K562 (cell line): ENCODE data around the gene JMY. TPM values are rescaled to one million over a fixed set of nuclear protein-coding genes. Genes with fewer than 3 reads are reported as not detected.

Experiments used
- ARNT ChIP-seq, 2 experiments: fragments of 450-650 bp; IDR thresholded peaks; 2 replicates each; pipeline ENCODE4 v1.6.1; 2016; ENCODE audit warnings: mild to moderate bottlenecking in 1 of 2
- CC2D1A ChIP-seq: fragments of 450-650 bp; IDR thresholded peaks from 2 replicates; pipeline ENCODE4 v1.6.1; 2017; ENCODE audit warnings: mild to moderate bottlenecking
- CSDE1 ChIP-seq, 2 experiments: fragments of 450-650 bp; IDR thresholded peaks; 2 replicates each; pipeline ENCODE4 v1.6.1; 2016; ENCODE audit warnings: mild to moderate bottlenecking in 1 of 2
- DLX4 ChIP-seq: fragments of 250-450 bp; sonication (Bioruptor Pico); IDR thresholded peaks from 2 replicates; pipeline ENCODE4 v1.6.1; 2021; ENCODE audit warnings: mild to moderate bottlenecking
- E2F6 ChIP-seq, 2 experiments: IDR thresholded peaks; 2 replicates each; pipeline ENCODE4 v1.6.1; 2011; ENCODE audit warnings: borderline replicate concordance in 1 of 2, control low read depth in 1 of 2, low read depth in 1 of 2, low read length in 1 of 2, mild to moderate bottlenecking in 1 of 2, mixed read lengths in 1 of 2, moderate library complexity in 1 of 2; ENCODE audit not compliant: insufficient read depth in 1 of 2, insufficient read length in 1 of 2, poor library complexity in 1 of 2, severe bottlenecking in 1 of 2; ENCODE audit errors: extremely low read depth in 1 of 2
- ELF4 ChIP-seq: fragments of 450-650 bp; formaldehyde crosslinking; IDR thresholded peaks from 2 replicates; pipeline ENCODE4 v1.4.0; 2022; ENCODE audit warnings: missing genetic modification characterization
- EP400 ChIP-seq: fragments of 450-650 bp; IDR thresholded peaks from 2 replicates; pipeline ENCODE4 v1.6.1; 2017; ENCODE audit warnings: antibody characterized with exemption, mild to moderate bottlenecking, moderate library complexity
- GTF2F1 ChIP-seq: IDR thresholded peaks from 2 replicates; pipeline ENCODE4 v1.6.1; 2011; ENCODE audit warnings: low read depth, low read length, improper control_type of control experiment
- MLLT1 ChIP-seq, 2 experiments: fragments of 450-650 bp; IDR thresholded peaks; 2 replicates each; pipeline ENCODE4 v1.6.1; 2016
- NFYB ChIP-seq: IDR thresholded peaks from 2 replicates; pipeline ENCODE4 v1.6.1; 2011; ENCODE audit warnings: mild to moderate bottlenecking, moderate library complexity; ENCODE audit not compliant: insufficient read length; ENCODE audit errors: extremely low read depth
- PML ChIP-seq: IDR thresholded peaks from 2 replicates; pipeline ENCODE4 v1.6.1; 2012; ENCODE audit warnings: low read length, inconsistent platforms
- RAD51 ChIP-seq: fragments of 450-650 bp; IDR thresholded peaks from 2 replicates; pipeline ENCODE4 v1.7.1; 2016; ENCODE audit warnings: low read depth, mild to moderate bottlenecking, borderline replicate concordance
- RFX5 ChIP-seq: IDR thresholded peaks from 2 replicates; pipeline ENCODE4 v1.6.1; 2011; ENCODE audit warnings: low read depth, mild to moderate bottlenecking, improper control_type of control experiment, low read length
- SAFB ChIP-seq: fragments of 200-400 bp; formaldehyde crosslinking; IDR thresholded peaks from 2 replicates; pipeline ENCODE4 v1.6.1; 2017; ENCODE audit warnings: low read depth, low read length, borderline replicate concordance
- TAF1 ChIP-seq: IDR thresholded peaks from 2 replicates; pipeline ENCODE4 v1.6.1; 2011; ENCODE audit warnings: mild to moderate bottlenecking, low read length, moderate library complexity; ENCODE audit not compliant: insufficient read depth, control insufficient read depth, severe bottlenecking; ENCODE audit errors: extremely low read depth
- TAL1 ChIP-seq: fragments of 450-650 bp; IDR thresholded peaks from 2 replicates; pipeline ENCODE4 v1.6.1; 2016; ENCODE audit warnings: mild to moderate bottlenecking
- U2AF1 ChIP-seq: fragments of 200-400 bp; formaldehyde crosslinking; optimal IDR thresholded peaks from 2 replicates; pipeline ENCODE3; 2017; ENCODE audit warnings: mild to moderate bottlenecking, low read depth, low read length, moderate library complexity
- WHSC1 ChIP-seq: IDR thresholded peaks from one replicate; pipeline ENCODE4 v1.6.1; 2012; ENCODE audit warnings: low read length, control low read depth, inconsistent platforms
- ZBTB49 ChIP-seq: sonication (generic); formaldehyde crosslinking; IDR thresholded peaks from 2 replicates; pipeline ENCODE4 v1.8.0; 2022; ENCODE audit warnings: missing genetic modification reagents, mild to moderate bottlenecking, borderline replicate concordance
- ZKSCAN3 ChIP-seq: fragments of 250-450 bp; sonication (Bioruptor Pico); IDR thresholded peaks from 2 replicates; pipeline ENCODE4 v1.4.0; 2020
- ZNF124 ChIP-seq: sonication (generic); formaldehyde crosslinking; IDR thresholded peaks from 2 replicates; pipeline ENCODE4 v1.8.1; 2022; ENCODE audit warnings: missing genetic modification reagents
- ZNF165 ChIP-seq: fragments of 250-450 bp; sonication (Bioruptor Pico); IDR thresholded peaks from 2 replicates; pipeline ENCODE4 v1.4.0; 2020; ENCODE audit warnings: borderline replicate concordance
- ZNF277 ChIP-seq: fragments of 250-450 bp; sonication (Bioruptor Pico); IDR thresholded peaks from 2 replicates; pipeline ENCODE4 v1.8.0; 2022; ENCODE audit warnings: inconsistent platforms, mild to moderate bottlenecking, moderate library complexity, borderline replicate concordance
- ZNF445 ChIP-seq: fragments of 250-450 bp; sonication (Bioruptor Pico); IDR thresholded peaks from 2 replicates; pipeline ENCODE4 v1.4.0; 2020; ENCODE audit warnings: low read depth, mild to moderate bottlenecking, moderate library complexity
- ZNF699 ChIP-seq: fragments of 250-450 bp; sonication (Bioruptor Pico); IDR thresholded peaks from 2 replicates; pipeline ENCODE4 v1.8.0; 2021; ENCODE audit warnings: mild to moderate bottlenecking, moderate library complexity; ENCODE audit not compliant: insufficient replicate concordance
- polyA plus RNA-seq, 8 experiments: library from polyadenylated mRNA; depleted of rRNA in 4 of 8; stranded (reverse) in 5 of 8; unstranded in 3 of 8; fragments of >200 nt; fragmentation: Nextera tagmentation in 2 of 8; fragmentation: Illumina TruSeq in 1 of 8; extraction: Ambion mirVana in 2 of 8; extraction: Trizol in 1 of 8; gene quantifications; 2 replicates each; pipeline versions ENCODE4 v1.2.1 to v1.2.3, GENCODE V29; 2011 to 2014; ENCODE audit warnings: inconsistent platforms in 1 of 8, missing spikeins in 1 of 8
- total RNA-seq, 7 experiments: library from RNA; depleted of rRNA in 6 of 7; stranded (reverse); fragments of >200 nt in 6 of 7; fragmentation: Illumina TruSeq in 2 of 7; extraction: Trizol in 2 of 7; gene quantifications; 2 replicates each; pipeline versions ENCODE4 v1.2.1 to v1.2.3, GENCODE V29; 2011 to 2021; ENCODE audit warnings: low replicate concordance in 1 of 7

Gene JMY
- total and polyA plus RNA-seq, 9 of the 15 experiments (the other 6 are each of a cell fraction or from before 2014, with no cell fraction given), result 1.1 to 5.5 (median 3.7) TPM

GRCh38 chr5:79346420-79346824, 110.5 kb downstream of the JMY start (continued):
- TF ChIP-seq ZBTB49 (CRISPR knock-in tag) (no peak), GTF2F1 (no peak), U2AF1 (no peak), ZNF445 (no peak), ZNF699 (CRISPR knock-in tag) (no peak), PML (no peak), MLLT1 (IDR thresholded peaks at IDR 0.05) (no peak), ZNF165 (CRISPR knock-in tag) (no peak), EP400 (peak; percentile 81), RFX5 (no peak), ZNF277 (CRISPR knock-in tag) (no peak), NFYB (no peak), TAF1 (no peak), CSDE1 (IDR thresholded peaks at IDR 0.05) (no peak), E2F6 (IDR thresholded peaks at IDR 0.05; ENCODE audit: borderline replicate concordance in 1 of 2, extremely low read depth in 1 of 2, insufficient read depth in 1 of 2, insufficient read length in 1 of 2, low read depth in 1 of 2, low read length in 1 of 2, poor library complexity in 1 of 2, severe bottlenecking in 1 of 2) (peak; percentile 71 to 74), ARNT (IDR thresholded peaks at IDR 0.05) (no peak), CC2D1A (no peak), SAFB (no peak), ELF4 (CRISPR knock-in tag) (no peak), ZKSCAN3 (CRISPR knock-in tag) (no peak), RAD51 (peak; percentile 77), WHSC1 (no peak), DLX4 (CRISPR knock-in tag) (no peak), TAL1 (no peak), ZNF124 (CRISPR knock-in tag) (no peak)
